Measurements from ENCODE around the gene LETM1. TPM values are rescaled to one million over a fixed set of nuclear protein-coding genes. Genes with fewer than 3 reads are reported as not detected.
"Not testable (repeated sequence)": the region's sequence is repeated elsewhere in the genome, so short reads cannot be mapped to it uniquely, and the experiment has no call there.

Gene LETM1
- polyA plus RNA-seq, 3 donors = 22.4 to 31.0 (median 29.9) TPM

GRCh38 chr4:1855333-1856070 lies 454 bp downstream of the LETM1 start:
- no peak for DNase-seq

- DNase-seq = no peak
Measured at GRCh38 chr4:1854752-1855151, 1.2 kb downstream of the LETM1 start.

DNA sequence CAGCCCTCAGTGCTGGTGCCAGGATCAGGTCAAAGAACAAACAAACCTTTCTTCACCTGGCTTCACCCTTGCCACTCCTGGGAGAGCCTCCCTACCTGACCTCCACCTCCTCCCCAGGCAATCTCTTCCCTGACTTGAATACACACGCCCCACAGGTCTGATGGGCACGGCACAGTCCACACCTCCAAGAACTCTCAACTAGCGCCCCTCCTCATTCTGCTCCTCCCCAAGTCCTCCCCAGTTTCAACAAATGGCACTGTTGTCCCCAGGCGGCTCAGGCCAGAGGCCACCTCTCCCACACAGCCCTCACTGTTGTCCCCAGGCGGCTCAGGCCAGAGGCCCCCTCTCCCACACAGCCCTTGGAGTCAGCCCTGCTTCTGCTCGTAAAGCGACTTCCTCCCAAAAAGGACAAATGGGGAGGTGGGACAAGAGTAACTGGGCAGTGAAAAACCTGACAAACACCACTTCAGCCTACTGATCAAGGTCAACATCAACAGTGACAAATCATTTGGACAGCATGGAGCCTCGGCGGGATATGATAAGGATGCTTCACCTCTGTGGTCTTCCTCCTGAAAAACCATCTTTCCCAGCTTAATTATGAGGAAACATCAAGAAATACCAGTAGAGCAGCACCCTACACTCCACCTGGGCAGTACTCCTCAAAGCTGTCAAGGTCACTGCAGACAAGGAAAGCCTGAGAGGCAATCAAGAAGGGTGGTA lies 2.9 kb downstream of the LETM1 start:
- no peak for DNase-seq

- no peak for DNase-seq
Measured at GRCh38 chr4:1851575-1852410, 4.2 kb downstream of the LETM1 start.

DNA sequence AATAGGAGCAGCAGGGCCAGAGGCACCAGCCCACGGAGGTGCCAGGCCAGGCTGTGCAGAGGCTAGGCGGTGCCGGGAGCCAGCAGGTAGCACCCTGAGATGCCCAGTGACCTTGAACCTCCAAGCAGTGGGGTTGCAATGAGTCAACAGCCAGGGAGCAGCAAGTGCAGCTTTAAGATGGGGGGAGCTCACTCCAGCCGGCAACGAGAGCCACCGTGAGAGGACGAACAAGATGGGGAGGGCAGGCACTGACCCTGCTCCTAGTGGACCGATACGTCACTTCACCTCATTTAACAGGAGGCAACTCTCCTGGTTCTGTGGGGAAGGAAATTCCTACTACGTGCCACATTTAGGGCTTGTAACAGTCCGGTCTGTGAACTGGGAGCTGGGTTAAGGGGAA lies 4.8 kb downstream of the LETM1 start:
- no peak for DNase-seq

- no peak for DNase-seq
Measured at GRCh38 chr4:1850276-1850675, 5.7 kb downstream of the LETM1 start.

DNA sequence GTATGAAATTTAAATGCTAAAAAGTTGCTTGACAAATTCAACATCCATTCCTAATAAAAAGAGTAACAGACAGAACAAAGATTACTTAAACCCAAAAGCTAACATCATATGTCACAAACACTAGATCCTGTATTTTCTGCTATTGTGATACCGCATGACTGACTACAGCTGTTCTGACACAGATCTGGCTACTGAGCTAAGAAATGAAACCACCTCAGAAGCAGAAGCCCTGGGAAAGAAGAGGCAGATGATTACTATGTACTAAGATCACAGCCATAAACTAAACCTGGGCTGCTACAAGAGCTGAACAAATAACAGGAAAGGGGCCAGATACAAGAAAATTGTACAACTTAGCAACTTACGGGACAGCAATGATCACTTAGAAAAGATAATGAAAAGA lies 9.4 kb downstream of the LETM1 start:
- DNase-seq = no peak

DNA sequence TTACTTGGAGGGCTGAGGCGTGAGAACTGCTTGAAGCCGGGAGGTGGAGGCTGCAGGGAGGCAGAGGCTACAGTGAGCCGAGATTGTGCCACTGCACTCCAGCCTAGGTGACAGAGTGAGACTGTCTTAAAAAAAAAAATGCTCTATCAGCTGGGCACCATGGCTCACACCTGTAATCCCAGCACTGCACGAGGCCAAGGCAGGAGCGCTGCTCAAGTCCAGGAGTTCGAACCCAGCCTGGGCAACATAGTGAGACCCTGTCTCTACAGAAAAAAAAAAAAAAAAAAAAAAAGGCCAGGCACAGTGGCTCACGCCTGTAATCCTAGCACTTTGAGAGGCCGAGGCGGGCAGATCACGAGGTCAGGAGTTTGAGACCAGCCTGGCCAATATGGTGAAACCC lies 11.3 kb downstream of the LETM1 start:
- DNase-seq = not testable (repeated sequence)

DNA sequence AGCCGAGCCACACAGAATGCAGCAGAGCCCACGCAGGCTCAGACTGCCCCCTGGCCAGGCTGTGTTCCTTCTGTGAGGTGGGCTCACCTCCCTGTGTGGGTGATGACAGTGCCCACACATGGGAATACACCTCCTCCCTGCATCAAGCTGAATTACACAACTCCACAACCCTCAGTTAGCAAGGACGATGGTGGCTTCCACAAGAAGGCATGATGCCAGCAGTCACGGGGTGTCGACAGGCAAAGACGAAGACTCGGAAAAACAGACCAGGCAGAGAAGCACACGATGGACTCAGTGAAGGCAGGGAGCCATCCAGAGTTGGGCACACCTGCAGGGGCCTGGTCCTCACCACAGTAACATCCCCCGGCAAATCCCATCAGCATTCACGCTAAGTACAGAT lies 12.1 kb downstream of the LETM1 start:
- no peak for DNase-seq

DNA sequence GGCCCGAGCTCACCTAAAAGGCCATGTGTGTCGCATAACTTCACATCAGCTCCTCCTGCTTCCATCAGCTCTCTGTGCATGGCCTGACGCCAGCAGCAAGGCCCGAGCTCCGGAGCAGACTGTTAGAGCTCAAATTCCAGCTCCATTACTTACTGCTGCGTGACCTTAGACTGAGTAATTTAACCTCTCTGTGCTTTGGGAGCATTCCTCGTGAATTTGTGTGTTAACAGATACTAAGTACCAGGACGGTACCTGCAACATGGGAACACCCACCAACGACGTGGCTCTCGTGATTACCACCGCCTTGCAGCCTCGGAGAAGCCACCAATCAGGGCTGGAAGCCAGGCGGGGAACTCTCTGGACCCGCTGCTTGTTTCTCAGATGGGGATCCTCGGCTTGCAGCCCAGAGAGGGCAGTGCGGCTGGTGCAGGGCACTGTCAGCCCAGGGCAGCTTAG lies 12.9 kb downstream of the LETM1 start:
- no peak for DNase-seq

DNA sequence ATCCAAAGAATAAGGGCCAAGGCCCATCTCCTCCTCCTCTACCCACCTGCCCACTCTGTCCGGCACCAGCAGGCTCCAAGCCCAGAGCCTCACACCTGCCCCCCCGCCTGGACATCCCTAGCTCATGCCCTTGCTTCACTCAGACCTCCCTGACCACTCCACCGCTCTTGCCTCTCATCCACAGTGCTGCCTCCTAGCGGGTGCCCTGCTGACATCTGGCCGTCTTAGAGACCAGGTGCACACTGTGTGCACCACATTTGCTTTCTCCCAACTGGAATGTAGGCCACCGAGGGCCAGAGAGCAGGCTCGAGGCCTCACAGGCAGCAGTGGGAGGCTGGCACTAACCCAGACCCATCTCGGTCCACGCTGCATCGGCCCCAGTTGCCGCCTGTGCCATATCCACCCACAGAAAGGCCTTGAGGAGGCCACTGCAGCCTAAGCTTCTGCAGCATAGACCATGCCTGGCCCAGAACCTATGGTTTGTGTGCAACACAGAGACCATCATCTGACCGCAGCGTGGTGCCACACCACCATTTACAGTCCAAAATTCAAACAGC lies 13.5 kb downstream of the LETM1 start:
- DNase-seq = no peak

GRCh38 chr4:1841887-1842210 lies 14.1 kb downstream of the LETM1 start:
- no peak for DNase-seq

- DNase-seq = no peak
Measured at GRCh38 chr4:1841201-1841886, 14.6 kb downstream of the LETM1 start.

DNA sequence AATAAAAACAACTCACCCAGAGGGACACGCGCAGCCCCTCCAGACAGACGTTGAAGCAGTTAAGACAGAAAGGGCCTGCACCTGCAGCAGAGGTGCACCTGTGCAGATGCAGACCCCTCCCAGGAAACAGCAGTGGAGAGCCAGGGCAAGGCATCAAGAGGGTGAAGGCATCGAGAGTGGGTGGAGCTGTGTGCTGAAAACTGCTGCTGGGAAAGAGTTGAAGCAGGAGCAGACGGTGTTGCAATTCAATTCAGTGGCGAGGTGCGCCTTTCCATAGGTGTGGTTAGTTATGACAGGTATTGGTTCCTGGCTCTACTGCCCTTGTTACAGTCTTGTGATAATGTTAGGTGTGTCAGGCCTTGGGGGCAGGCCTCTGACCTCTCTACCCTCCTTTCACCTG lies 16.7 kb downstream of the LETM1 start:
- no peak for DNase-seq

- DNase-seq = no peak
Measured at GRCh38 chr4:1837069-1837468, 18.9 kb downstream of the LETM1 start.

DNA sequence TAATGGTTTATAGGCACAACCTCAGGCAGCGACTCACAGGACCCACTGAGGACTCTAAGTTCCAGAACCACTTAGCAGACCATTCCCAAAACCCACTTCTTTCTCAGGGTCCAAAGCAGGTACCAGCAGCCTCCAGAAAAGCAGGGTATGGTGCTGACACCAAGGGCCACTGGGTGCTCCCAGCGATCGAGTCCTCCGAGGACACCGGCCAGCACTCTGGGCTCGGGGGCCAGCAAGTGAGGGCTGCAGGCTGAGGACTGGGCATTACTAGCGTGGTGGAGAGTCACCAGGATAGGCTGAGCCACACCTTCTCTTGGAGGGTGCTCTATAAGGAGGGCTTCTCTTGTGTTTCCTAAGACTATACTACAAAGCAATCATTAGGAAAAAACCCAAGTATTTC lies 19.3 kb downstream of the LETM1 start:
- no peak for DNase-seq

GRCh38 chr4:1835836-1836235 lies 20.1 kb downstream of the LETM1 start:
- not testable (repeated sequence) for DNase-seq

DNA sequence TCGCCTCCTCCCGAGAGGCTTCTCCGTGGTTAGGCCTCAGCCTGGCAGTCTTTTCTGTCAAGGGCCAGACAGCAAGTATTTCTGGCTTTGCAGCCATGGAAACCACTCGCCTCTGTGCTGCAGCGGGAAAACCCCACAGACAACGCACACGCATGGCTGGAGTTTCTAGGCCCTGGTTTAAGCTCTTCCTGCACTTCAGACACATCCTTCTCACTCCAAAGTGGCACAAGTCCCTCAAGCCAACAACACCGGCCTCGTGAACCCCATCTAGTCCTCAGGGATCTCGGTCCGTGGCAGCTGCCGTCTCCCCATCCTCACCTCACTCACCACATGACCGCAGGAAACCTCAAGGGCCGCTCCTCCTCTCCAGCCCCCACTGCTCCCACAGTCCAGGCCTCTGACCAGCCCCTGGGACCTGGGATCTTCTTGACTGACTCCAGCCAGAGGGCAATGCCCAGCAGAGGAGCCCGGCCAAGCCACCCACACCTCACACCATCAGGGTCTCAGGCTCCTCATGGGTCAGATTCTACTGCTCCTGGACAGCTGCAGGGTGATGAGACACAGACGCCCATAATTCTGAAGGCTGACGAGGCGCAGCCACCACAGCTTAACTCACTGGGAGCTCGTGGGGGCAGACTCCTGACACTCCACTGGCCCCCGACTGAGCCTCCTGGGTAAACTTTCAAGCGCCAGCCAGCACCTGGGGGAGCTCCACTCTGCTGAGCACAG lies 21.7 kb downstream of the LETM1 start:
- no peak for DNase-seq

- no peak for DNase-seq
Measured at GRCh38 chr4:1833307-1834046, 22.5 kb downstream of the LETM1 start.

GRCh38 chr4:1832690-1833089 lies 23.3 kb downstream of the LETM1 start:
- no peak for DNase-seq

Measured in renal pelvis (tissue), 4 donors.